GM04504 (cell line): ENCODE data around the gene PTGER4.

Experiments used
- DNase-seq: peaks from one replicate; pipeline ENCODE4 v3.0.0-alpha.2; 2012; ENCODE audit warnings: low read depth

PTGER4 gene

DNA sequence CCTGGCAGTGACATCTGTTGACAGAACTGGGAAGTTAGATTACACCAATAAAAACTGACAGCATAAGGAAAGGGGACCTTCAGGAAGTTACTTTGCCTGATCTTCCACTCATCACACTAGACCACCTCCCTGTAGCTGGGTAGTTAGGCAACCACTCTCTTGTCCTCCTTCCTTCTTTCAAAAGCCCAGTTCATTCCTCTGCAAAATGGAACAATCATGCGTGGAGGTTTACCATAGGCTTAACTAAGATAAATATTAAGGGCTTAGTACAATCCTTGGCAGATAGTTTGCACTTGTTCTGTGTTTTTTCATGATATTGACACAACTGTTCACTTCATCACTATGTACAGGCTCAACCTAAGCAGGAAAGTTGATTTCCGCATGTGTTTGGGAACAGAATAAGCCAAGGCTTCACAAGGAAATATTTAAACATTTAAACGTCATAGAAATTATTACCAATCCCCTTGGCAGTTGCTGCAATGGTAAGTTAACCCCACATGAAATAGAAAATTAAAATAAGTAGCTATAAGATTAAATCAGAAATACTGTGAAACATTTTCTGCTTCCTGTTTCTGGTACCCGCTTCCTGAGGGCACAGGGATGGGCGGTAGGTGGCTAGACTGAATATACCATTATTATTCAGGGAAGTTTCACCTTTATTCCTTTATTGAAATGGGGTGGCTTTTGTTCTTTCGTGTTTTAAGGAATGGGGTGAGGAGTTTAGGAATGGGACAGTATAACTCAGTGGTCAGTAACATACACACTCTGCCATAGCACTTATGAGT lies 9.9 kb upstream of the PTGER4 start:
- DNase-seq = no peak

DNA sequence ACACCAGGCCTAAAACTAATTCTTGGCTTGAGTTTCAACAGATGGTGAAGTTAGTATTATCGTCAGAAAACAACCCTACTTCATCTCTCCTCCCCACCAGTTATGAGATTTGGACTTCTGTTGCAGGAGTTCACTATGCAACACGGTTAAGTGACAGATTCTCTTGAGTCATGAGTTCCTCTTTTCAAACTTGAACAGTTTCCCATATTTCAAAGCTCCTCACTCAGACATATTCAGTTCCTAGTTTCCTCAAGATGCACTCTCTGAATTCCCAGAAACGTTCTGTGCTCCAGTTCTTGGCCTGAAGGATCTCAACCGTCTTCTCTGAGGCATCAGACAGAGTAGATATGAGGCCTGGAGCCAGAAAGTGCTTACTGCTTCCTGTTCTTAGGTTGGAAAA lies 7.3 kb upstream of the PTGER4 start:
- DNase-seq = no peak

DNA sequence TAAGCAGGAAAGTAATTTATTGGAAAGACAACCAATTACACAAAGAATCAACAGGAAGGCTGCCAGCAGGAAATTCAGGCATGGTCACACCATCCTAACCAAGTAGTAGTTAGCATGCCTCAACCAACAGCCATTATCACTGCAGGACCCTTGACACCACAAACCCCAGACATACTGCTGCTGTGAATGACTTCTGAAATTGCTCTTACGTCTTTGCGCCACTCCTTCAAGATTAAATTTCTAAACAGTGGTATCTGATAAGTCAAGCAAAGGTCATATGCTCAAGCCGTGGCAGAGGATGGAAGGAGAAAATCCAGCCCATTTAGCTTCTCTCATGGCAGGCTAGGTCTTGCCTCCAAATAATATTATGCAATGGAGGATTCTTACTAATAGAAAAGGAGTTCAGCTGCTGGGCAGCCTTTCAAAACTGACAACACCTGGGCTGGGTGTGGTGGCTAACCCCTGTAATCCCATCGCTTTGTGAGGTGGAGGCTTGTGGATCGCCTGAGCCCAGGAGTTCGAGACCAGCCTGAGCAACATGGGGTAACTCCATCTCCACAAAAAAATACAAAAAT lies 5.0 kb upstream of the PTGER4 start:
- no peak for DNase-seq

DNA sequence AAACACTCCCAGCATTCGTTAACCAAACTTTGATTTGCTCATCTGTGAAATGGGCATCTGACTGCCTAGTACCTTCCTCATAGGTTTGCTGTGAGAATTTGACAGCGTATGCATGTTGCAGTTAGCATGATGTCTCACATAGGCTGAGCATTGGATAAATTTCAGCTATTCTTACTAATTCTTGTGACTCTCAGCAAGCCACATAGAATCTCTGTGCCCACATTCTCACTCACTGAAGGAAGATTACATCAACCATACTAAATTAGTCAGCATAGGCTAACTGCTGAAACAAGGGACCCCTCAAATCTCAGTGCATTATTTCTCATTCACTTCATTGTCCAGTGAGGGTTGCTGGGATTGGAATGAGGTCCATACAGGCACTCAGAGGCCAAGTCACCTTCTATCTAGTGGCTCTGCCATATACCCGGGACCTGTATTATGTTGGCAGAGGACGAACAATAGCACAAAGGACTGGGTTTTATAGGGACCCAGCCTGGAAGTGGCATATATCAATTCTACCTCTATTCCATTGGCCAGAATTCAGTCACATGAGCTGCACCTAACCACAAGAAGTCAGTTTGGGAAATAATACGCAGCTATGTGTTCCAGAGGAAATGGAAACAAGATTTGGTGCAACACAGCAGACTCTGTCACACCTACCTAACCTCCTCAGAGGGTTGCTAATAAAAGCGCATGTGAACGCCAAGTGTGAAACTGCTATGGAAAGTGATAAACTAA lies 4.2 kb upstream of the PTGER4 start:
- DNase-seq = no peak

DNA sequence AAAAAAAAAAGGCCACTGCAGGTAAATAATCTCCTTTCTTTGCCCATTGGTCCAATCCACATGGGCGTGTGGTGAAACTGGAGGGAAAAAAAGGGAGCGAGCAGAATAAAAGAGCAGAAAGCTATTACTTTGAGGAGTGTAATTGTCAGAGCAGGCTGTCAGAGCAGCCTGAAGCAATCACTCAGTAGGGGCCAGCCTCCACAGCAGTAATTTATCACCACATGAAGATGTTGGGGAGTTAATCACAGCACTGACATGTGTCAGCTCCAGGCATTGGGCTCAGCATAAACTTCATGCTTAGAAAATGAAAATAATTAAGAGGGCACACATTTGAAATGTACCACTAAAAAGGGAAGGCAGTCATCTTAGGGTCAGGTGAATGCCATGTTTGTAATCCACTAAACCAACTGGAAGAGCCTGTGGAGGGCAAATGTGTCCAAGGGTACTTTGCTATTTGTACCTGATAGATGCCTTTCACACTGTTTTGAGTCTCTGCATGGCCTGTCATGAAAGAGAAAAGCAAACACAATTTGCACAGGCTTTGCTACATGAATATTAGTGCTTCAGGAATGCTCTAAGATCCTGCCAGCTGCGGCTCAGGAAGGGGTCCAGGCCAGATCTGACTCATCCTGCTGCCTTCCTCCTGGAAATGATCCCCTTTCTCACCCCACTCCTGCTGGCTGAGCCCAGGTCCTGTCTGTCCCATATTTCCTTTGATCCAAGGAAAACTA lies 2.9 kb upstream of the PTGER4 start:
- DNase-seq = peak; percentile 40

DNA sequence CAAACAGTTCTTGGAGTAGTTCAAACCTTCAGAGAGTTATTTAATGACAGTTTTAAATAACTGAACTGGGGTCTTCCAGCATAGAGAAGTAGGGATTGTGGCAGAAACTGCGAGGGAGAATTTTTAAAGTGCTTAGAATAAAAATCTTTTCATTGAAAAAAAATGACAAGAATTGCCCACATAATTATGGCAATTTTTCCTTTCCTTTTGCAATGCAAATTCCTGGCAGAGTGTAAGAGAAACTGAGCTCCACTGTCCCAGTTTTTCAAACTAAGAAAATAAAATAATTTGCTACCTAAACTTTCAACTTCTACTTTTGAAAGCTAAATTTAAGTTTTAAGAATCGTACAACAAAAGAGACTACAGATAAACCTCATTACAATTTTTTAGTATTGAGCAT lies 2.3 kb upstream of the PTGER4 start:
- DNase-seq = no peak

DNA sequence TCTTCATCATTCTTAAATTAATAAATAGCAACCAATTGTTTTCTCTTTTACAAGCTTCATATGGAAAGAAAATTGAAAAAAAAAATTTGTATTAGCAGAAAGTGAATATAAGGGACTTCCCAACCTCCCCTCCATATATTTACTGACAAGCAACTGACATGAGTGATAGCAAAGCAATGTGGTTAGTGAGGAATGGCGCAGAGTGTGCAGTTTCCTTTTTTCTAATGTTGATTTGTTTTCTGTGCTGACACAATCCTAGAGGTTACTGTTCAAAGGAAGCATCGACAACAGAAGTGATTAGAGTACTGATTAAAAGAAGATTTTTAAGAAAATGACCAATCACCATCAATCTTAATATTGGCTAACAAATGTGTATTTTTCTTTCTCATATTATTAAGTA lies 1.7 kb upstream of the PTGER4 start:
- no peak for DNase-seq

DNA sequence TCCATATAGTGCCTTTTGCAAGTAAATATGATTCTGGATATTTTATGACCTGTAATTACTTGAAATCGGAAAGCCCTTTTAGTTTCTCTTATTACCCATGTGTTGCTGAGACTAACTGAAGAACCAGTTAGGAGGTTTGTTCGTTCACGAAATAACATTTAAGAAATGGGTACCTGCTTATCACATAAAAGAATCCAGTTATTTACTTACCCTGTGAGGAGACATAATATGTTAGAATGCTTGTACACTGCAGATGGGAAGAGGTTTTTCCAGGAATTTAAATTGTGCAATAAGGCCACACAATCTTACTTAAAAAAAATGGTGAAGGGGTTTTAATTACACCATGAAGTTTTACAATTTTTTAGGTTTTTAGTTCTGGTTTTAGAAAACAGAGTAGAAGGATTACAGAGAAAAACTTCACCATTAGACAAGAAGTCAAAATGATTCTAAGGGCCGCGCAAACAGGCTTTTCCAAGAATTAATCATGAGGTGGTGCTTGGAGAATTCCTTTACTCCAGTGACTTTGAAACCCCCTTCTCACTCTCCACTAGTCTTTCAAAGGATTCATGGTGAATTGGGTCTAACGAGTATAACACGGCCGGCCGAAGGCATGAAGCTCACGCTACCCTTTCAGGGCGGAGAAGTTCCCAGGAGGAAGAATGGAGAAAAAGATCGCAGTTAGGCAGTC lies 1.1 kb upstream of the PTGER4 start:
- DNase-seq = no peak

DNA sequence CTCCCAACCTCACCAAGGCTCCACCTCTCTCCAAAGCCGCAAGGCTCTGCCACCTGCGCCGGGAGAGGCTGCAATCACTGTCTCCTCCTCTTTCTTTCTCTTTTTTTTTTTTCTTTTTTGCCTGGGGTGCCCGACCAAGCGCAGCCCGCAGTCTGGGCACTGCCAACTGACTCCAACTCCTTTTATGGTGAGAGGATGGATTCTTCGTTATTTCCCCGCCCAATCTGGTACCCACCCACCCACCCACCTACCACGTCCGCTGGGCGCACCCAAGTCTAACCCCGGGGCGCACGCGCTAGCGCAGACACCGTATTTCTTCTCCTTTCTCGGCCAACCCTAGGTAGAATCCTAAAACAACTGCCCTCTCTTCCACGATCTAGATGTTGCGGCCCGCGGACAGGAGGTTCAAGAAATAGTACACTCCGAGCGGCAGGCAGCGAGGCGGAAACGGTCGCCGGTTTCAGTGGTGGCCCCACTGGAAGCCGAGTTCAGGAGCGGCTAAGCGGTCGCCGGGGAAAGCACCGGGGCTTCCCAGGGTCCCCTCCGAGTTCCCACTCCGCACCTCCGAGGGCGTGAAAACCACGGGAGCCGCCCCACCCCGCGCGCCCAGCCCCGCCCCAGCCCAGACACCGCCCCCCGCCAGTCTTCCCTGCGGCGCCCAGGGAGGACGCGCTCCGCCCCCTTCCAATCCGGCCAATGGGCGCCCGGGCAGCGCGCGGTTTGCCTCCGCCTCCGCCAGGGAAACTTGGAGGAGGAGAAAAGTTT lies 385 bp upstream of the PTGER4 start:
- peak; percentile 56 for DNase-seq

DNA sequence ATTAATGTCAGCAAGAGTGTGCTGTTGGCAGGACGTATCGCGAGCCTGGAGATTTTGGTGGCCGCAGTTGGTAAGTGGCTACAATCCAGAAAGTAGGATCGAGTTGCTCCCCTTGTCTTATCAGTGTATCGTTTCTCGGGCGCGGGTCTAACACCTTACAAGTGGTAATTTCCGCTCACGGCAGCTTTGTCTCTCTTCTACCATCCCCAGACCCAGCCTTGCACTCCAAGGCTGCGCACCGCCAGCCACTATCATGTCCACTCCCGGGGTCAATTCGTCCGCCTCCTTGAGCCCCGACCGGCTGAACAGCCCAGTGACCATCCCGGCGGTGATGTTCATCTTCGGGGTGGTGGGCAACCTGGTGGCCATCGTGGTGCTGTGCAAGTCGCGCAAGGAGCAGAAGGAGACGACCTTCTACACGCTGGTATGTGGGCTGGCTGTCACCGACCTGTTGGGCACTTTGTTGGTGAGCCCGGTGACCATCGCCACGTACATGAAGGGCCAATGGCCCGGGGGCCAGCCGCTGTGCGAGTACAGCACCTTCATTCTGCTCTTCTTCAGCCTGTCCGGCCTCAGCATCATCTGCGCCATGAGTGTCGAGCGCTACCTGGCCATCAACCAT lies 1.1 kb downstream of the PTGER4 start:
- DNase-seq = no peak

DNA sequence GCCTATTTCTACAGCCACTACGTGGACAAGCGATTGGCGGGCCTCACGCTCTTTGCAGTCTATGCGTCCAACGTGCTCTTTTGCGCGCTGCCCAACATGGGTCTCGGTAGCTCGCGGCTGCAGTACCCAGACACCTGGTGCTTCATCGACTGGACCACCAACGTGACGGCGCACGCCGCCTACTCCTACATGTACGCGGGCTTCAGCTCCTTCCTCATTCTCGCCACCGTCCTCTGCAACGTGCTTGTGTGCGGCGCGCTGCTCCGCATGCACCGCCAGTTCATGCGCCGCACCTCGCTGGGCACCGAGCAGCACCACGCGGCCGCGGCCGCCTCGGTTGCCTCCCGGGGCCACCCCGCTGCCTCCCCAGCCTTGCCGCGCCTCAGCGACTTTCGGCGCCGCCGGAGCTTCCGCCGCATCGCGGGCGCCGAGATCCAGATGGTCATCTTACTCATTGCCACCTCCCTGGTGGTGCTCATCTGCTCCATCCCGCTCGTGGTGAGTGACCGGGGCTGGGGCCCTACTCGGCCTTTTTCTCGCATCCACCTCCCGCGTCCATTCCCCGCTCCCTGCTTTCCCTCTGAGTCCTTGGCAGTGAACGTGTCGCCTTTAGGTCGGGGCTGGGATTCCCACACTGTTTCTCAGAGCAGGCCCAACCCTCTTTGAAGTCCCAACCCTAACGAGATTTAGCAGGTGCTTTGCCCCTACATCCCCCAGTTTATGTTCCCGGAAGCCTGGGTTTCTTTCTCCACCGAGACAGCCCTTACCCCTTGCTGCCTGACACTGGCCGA lies 1.8 kb downstream of the PTGER4 start:
- no peak for DNase-seq

DNA sequence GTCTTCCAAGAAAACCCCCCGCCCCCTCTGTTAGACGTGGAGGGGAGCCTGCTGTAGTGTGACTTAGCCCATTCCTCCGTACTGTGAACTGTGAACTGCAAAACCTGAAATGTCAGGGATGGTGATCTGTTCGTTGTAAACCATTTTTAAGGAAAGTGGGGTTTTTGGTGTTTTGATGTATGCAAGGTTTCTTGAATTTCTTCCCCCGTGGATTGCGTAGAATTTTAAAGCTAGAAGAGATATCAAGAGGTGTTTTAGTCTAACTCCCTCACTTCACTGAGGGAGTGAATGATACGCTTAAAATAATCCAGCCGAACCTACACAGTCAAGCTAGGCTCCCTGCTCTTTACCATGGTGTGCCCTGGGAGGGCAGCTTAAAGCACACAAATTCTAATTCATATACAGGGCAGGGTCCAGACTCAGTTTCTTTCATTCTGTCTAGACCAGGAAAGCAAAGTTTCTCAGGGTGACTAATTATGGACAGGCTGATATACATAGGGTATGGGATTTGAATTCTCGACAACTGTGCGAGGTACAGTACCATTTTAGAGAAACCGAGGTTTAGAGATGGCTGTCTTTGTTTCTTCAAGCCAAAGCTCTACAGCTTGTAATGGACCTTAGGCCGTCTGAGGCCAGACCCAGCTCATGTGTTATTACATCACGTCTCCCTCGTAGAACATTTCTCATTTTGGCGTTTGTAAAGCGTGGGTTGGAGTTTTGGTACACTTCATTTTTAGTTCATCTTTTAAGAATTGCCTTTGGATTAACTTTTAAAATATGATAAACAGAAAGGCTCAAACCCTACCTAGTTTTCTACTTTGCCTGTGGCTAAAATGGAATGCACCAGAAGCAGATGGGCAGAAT lies 2.7 kb downstream of the PTGER4 start:
- DNase-seq = no peak

DNA sequence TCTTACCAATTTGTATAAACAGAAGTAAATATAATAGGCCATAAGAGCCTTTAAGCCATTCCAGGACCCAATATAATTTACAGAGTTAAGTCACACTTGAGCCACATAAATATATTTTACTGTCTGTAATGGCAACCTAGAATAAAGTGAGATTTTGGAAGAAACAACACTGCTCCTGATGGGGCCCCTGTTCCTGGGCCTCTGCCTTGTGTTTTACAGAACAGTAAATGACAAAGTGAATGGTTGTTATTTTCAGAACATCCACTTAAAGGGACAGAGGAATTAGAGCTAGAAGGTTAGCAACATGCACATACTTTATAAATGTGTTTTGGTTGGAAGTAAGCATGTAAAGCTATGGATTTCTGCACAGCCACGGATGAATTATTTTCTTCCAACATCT lies 3.6 kb downstream of the PTGER4 start:
- no peak for DNase-seq

DNA sequence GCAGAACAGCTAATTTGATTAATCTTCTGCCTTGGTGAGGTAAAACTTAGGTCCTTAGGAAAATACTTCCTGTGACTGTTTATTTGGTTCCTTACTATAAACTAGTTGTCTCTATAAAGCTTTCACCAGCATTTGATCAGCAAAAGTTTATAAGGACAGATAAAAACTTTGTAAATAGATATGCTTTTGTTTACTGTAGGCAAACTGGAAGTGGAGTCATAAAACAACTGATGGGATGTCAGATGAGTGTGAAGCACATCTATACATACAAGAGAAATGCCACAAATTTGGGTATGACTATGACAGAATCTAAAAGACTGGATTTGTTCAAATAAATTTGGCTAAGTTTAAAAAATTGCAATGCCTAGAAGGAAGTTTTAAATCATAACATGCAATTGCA lies 5.5 kb downstream of the PTGER4 start:
- no peak for DNase-seq

DNA sequence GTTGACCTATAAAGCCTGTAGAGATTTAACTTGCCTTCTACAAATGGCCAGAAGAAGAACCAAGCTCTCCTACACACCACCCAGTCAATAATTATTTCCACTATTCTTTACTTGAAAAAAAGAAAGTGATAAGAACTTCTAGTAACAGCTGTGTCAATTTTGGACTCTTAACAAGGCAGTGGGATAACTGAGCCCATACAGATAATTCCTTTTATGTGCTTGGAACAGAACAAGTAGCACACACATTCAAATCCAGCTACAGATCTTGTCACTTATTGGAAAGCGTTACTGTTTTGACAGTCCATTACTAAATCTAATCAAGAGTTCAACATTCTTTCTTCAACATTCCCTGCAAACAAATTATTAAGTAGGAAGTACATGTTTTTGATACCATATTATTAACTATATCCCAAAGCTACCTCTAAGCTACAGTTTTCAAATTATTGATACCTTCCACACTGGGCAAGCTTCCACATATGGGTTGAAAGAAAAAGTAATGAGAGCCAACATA lies 6.3 kb downstream of the PTGER4 start:
- no peak for DNase-seq

DNA sequence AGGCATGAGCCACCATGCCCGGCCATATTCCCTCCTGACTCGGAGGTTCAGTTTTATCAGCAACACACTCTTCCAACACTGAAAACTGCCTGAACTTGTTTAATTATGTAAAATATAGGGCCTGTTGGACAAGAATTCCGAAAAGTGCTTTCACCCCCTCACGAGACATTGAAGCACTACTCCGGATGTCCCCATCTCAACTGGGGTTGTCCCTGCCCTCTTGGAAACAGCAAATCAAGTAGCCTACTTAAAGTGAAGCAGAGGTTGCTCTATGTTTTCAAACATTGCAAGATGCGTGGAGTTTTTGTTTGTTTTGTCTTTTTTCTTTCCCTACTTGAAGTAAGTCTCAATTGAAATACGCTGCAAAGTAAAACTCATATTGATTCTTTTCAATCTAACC lies 7.6 kb downstream of the PTGER4 start:
- DNase-seq = no peak

DNA sequence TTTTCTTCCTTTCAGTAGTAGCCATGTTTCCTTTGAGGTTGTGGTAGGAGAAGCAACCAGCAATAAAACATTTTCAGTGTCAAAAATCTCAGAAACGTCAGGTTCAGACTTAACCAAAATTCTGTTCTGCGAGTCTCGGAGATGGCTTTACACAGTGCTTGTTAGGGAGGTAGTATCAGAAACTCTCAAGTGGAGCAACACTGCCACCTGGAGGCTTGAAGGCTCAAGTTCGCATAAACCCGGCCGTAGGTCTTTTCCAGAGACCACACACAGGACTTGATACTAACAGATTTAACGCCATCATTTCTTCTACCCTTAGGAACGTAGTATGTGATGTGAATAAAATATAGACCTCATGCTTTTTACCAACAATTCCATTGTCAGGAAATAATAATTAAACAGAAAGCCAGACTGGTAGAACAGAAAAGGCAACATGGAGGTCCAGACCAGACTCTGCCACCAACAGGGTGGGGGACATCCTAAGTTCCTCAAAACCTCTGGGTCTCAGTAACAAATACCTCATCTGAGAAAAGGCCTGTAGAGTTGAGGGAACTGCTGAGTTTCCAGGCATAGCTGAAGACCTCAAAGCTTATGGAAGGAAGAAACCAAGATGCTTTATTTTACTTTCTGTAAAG lies 8.5 kb downstream of the PTGER4 start:
- peak; percentile 56 for DNase-seq

DNA sequence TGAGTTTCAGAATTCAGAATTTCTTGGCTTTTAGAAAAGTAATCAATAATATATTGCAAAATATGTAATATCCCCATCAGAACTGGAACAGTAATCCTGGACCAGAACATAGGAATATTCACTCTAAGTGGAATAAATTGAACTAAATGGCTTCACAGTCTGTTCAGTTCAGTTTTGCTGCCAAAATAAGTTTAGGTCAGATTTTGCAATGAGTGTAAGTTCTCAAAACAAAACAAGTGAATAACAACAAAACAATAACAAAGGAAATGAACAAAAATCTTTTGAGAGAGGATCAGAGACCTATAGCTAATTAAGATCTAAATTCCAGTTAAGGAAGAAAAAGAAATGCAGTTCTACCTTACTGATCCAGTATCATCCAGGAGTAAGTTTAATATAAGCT lies 9.3 kb downstream of the PTGER4 start:
- DNase-seq = no peak
